Measurements from ENCODE around the gene PANK1. TPM values are rescaled to one million over a fixed set of nuclear protein-coding genes. Genes with fewer than 3 reads are reported as not detected.
A peak's percentile ranks its signal among the peaks of the same experiment; 100 is the strongest.
"Not testable (repeated sequence)": the region's sequence is repeated elsewhere in the genome, so short reads cannot be mapped to it uniquely, and the experiment has no call there.

PANK1 gene
- total RNA-seq, 1 donor from 2014 or later = 6.0 TPM

DNA sequence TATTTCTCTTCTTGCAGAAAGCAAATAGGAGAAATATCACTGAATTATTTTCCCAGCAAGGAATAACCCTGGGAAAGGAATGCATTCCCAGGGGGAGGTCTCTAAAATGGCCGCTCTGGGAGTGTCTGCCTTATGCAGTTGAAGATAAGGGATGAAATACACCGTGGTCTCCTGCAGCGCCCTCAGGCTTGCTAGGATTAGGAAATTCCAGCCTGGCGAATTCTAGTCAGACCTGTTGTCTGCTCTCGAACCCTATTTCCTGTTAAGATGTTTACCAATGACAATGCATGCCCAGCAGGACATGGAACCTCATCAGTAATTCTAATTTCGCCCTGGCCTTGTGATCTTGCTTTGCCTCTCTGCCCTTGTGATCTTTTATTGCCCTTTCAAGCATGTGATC, 24.7 kb downstream of the PANK1 start:
- not testable (repeated sequence) for DNase-seq (ENCODE audit: low spot score)

DNA sequence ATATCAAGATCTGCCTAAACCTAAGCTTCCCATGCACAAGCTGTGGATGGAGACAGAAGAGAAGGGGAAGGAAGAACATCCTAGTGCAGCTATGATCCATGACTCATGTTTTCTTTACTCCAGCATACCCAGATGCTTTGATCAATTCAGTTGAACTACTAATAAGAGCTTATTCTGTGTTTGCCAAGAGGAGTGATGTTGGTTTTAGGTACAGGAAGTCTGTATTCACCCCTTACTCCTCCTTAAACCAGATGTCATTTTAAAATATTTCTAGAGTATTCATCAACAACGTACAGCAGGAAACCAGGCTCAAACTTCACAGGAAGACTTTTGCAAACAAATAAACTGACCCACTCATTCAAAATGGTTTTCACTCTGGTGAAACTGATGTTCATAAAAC, 29.2 kb downstream of the PANK1 start:
- no peak for DNase-seq (ENCODE audit: low spot score)

DNA sequence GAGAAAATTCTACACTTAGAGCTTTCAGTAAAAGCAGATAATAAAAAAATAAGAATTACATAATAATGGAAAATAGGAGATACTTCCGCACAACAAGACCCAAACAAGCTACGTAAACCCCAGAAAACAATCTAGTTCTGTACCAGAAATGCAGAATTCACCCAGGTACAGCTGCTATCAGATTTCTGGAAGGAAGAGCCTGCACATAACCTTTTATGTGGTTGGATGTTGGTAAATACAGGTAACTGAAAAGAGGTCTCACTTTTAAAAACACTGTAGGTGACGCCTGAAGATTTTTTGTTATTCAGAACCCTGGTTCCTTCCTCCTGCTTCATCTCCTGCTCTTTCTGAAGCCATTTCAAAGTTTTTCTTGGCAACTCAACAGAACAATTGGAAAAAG, 29.9 kb downstream of the PANK1 start:
- DNase-seq (ENCODE audit: low spot score) = no peak

DNA sequence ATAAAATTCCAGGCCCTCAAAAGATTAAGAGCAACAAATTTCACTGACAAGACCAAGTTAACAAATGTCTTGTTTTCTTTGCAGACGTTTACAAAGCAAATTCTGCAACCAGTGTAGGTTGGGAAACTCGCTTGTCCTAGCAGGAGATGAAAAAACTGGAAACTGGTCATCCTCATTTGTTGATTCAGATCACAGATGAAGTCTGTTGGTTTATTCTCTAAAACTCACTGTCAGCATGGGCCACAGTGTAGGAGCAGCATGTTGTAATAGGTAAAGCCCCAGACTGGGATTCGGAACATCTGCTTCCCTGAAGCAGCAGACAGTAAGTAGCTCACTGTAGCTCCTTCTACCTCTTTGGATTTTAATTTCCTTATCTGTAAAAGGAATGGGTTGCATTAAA, 31.5 kb downstream of the PANK1 start:
- peak; percentile 40 for DNase-seq (ENCODE audit: low spot score)

DNA sequence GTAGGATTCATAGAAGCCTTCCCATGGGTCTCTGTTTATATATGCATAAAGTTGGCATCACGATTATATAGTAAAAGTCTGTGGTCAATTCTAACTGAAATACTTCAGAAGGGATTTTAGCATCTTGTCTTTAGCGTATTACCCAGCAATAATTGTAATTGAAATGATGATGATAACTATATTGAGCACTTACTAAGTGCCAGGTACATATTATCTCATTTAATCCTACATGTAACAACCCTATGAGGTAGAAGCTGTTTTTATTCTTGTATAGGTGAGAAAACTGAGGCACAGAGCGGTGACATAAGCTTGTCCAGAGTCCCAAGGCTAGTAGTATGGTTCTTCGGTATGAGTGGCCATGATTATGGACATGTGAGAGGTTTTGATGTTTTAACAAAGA, 33.8 kb downstream of the PANK1 start:
- no peak for DNase-seq (ENCODE audit: low spot score)

DNA sequence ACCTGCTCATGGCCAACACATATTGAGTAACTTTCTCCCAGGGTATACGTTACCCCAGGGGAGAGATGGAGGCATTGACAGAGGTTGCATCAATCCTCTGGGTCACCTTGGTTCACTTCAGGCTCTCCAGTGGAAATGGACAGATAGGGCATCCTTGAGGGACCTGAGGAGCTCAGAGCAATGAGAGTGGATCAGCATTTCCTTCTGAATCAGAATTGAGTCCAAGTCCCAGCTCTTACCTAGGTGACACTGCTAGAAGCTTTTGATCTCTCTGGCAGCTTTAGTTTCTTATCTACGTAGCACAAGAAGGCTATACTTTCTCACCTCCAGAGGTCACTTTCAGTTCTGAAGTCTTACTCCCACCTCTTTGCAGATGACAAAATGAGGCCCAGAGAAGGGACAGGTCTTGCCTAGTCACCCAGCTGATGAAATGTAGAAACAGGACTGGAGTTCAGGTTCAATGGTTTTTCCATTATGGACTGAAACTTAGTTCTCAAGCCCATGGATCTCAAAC, 35.2 kb downstream of the PANK1 start:
- DNase-seq (ENCODE audit: low spot score) = no peak

DNA sequence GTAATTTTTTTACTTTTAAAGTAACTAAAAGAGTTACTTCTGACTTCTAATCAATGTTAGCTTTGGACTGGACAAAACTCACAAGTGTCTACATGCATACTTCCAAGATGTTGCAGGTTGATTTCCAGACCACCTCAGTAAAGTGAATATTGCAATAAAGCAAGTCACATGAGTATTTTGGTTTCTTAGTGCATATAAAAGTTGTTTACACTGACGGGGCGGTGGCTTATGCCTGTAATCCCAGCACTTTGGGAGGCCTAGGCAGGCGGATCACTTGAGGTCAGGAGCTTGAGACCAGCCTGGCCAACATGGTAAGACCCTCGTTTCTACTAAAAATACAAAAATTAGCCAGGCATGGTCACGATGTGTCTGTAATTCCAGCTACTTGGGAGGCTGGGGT, 40.8 kb downstream of the PANK1 start:
- DNase-seq (ENCODE audit: low spot score) = no peak

DNA sequence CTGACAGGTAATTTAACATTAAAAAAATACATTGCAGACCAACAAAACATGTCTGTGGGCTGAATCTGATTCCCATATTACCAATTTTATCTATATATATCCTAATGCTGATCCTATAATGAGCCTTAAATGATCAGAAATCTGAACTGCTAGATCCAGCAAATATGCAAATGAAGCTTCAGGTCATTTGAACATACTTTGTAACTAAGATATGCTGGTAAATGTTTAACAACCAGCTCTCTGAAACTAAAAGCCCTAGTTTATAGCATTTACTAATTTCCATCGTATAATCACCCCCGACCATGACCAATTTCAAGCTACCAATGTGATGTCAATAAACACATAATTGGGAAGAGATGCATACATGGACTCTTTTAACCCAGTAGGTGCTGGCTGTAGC, 42.1 kb downstream of the PANK1 start:
- no peak for DNase-seq (ENCODE audit: low spot score)

DNA sequence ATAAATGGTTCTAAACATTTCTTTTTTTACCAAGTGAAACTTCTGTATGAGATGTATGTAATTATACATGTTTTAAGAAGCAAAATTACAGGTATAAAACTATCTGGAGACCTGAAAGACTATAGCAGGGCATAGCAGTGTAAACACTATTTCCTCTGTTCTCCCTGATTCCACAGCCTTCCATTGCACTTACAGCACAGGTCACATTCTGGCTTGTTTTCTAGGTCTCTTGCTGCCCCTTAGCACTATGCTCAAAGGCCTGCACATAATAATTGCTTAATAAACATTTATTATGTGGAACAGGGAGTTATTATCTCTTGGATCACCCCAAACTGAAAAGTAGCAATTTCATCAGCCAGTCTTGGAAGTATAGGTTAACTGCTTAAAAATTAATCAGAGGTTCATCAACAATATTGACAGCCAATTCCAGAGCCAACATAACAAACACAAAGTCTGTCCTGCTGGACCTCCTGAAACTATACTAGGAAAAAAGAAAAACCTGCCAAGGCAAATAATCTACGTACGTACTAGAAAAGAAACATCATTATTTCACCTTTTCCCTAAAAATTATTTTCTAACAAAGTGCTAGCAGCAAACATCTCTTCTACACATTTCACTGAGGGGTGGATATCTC, 43.2 kb downstream of the PANK1 start:
- no peak for DNase-seq (ENCODE audit: low spot score)

DNA sequence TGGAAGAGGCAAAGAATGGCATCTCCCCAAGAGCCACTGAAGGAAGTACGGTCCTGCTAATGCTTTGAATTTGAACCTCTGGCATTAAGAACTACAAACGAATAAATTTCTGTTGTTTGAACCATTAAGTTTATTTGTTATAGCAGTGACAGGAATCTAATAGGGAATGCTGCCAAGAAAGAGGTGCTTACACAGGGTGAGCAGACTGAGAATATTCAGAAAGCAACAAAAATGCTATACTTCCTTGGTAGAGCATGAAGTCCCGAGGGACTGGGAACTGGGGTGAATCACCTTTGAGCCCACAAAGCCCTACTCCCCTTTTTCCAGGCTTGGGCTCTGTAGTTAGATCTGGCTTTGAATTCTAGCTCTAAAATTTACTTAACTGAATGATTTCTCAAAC, 45.0 kb downstream of the PANK1 start:
- DNase-seq (ENCODE audit: low spot score) = no peak

DNA sequence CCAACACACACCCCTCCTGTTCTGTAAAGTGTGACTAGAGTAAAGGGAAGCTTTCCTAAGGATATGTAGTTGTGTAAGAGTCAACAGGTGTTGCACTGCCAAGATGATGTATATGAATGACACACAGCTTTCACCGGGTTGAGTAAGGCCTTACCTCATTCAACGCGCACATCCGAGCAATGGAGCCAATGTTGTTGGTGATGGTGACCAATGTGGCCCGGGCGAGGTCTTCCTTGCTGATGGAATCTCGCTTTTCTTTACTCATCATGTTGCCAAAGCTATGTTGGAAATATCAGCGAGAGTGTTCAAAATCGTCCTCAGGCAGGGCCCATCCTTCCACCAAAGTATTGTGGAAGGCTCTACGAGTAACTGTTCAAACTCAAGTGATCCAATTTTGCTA, 52.0 kb downstream of the PANK1 start:
- DNase-seq (ENCODE audit: low spot score) = no peak

DNA sequence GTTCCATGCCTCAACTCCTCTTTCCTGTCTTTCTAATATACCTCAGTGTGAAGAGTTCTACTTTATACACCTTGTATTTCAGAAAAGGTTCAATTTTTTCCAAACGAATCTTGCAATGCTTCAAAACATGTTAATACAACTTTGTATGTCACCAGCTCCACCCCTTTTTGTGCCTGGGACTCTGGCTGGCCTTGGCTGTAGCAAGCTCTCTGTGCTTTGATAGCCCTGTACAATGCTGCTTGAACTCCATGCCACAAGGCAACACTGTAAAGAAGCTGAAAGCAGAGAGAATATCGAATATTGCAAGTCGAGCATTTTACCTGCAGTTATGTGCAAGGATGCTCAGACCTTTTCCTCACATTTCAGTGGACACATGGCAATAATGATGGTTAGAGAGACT, 52.5 kb downstream of the PANK1 start:
- DNase-seq (ENCODE audit: low spot score) = no peak

DNA sequence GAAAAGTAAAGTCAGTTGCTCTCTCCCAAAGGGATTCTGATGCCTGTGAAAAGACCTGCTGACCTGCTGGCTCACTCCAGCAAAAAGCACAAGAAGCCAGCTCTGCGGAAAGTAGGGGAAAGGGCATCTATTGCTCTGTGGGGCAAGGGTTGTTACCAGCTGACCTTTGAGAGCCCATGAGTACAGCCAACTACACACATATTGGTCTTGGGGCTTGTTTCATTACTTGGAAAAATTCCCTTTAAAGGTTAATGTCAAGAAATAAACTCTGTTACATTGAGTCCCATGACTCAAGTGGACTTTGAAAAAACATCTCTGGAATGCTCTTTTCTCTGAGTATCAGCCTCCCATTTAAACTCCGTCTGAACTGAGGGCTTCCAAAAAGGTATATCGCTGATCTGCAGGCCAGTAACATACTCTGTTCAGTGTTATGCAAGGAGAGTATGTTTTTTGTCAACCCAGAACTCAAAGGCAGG, 53.2 kb downstream of the PANK1 start:
- peak; percentile 93 for DNase-seq (ENCODE audit: low spot score)

DNA sequence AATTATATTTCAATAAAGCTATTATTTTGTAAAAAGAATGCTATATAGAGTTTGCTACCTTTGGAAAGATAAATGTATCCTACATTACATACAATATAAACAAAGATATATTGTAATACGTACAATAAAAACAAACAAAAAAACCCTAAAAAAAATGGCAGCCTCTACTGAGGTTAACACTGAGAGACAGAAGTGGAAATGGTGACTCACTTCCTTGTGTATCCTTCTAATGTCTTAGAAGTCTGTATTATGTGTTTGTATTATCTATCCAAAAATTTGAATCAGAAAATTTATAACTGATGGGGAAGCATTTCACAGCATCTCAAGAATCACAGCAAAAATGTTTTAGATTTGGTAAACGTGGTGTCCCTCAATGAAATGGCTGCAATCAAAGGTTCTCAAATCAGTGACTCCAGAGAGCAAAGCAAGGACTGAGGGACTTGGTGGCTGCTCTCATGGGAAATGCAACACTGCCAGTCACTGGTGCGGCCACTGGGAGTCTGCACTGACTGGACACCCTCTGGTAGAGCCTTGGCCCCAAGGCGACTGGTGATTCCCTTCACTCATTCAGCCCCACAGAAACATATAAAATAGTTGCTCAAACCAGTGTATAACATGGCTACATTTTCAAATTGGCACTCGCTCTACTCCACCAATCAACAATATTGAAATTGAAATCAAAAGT, 53.8 kb downstream of the PANK1 start:
- no peak for DNase-seq (ENCODE audit: low spot score)

DNA sequence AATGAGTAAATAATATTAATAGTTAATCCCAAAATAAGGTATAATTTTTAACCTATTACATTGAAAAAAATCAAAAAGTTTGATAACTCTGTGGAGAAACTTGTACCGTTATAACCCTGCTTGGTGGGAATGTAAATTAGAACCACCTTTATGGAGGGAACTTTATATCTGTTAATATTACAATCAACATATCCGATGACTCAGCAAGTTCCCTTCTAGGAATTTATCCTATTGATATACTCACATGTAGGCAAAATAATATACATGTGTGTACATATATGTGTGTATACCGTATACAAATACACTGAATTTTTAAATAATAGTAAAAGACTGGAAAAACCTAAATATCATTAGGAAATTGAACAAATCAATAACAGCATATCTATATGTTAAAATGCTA, 54.7 kb downstream of the PANK1 start:
- no peak for DNase-seq (ENCODE audit: low spot score)

DNA sequence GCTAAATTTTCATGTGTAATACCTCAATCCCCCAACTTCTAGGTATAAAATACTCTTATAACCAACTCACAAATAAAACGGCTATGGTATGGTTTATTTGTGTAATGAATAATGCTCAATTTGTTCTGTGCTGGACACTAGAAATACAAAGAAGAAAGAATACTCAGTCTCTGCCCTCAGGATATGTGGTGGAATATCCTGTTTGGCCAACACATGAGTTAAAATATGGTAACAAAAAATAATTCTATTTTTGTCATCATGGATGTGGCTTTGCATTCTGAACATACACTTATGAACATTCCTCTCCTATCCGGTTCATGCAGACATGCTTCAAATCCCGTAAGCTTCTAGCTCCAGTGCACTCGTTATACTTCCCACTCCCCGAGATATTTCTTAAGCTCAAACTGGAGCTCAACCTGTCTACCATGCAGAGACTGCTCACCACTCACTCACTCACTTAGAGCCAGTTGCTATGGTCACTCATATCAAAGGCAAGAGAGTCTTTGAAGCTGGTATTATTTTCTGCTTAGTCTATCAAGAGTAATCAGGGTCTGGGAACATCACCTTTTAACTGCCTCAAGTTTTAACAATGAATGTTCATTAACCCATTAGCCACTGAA, 55.8 kb downstream of the PANK1 start:
- peak; percentile 94 for DNase-seq (ENCODE audit: low spot score)

DNA sequence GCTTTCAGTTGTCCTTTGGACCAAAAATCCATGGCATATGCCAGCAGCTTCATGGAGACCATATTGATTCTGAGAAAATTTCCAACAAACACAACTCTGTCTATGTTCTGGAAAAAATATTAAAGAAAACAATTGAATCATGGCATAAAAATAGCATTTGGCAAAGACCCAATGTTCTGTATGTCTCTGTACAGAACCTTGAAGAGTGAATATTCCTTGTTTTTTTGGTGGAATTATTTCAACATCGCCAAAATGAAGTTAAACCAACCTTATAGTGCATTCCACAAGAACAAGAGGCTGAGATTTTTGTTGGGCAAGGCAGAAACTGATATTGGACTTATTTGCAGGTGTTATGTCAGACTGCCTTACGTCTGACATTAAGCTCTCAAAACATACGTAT, 56.4 kb downstream of the PANK1 start:
- peak; percentile 26 for DNase-seq (ENCODE audit: low spot score)

DNA sequence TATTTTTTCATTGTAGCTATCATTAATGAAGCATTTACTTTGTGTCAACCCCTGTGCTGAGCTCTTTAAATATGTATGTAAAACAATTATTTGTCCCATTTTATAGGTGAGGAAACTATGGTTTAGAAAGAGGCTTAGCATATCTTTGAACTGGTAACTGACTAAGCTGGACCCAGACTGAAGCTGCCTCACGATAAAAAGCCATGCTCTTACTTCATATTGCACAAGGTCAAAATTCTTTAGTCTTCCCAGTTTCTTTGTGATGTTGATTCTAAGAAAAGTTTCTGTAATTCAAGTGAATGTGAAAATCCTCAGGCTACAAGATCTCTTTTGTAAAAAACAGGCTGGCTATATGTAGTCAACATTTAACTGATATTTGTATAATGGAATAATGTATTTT, 63.0 kb downstream of the PANK1 start:
- no peak for DNase-seq (ENCODE audit: low spot score)

DNA sequence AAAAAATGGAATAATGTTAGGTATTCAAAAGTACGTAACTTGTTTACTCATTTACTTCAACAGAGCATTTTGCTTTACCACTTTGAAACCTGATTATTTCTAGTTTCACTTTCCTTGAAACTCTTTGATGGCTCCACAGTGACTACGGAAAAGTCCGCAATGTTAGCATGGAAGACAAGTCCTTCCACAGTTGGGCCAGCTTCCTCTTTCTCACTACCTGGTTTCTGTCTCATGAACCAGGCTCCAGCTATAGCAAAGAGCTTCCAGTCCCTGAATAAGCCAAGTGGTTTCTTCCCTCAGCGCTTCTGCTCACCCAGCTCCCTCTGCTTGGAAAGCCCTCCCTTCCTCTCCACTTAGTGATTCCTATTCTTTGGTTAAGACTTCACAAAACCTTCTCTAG, 64.8 kb downstream of the PANK1 start:
- DNase-seq (ENCODE audit: low spot score) = no peak

DNA sequence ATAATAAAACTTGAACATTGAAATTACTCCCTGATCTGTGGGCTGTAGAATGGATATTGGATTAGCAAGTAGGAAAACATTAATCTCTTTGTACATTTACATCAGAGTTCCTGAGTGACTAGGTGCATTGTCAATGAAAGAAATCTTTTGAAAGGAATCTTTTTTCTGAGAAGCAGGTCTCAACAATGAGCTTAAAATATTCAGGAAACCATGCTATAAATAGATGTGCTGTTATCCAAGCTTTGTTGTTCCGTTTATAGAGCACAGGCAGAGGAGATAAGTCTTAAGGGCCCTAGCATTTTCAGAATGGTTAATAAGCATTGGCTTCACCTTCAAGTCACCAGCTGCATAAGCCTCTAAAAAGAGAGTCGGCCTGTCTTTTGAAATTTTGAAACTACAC, 68.3 kb downstream of the PANK1 start:
- DNase-seq (ENCODE audit: low spot score) = no peak

DNA sequence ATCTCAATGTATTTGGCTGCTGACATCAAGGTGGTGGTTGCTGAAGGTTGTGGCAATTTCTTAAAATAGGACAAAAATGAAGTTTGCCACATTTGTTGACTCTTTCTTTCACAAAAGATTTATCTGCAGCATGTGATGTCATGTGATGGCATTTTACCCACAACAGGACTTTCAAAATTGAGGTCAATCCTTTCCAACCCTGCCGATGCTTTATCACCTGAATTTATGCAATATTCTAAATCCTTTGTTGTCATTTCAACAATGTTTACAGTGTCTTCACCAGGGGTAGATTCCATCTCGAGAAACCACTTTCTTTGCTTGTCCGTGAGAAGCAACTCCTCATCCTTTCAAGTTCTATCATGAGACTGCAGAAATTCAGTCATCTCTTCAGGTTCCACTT, 69.0 kb downstream of the PANK1 start:
- DNase-seq (ENCODE audit: low spot score) = no peak

DNA sequence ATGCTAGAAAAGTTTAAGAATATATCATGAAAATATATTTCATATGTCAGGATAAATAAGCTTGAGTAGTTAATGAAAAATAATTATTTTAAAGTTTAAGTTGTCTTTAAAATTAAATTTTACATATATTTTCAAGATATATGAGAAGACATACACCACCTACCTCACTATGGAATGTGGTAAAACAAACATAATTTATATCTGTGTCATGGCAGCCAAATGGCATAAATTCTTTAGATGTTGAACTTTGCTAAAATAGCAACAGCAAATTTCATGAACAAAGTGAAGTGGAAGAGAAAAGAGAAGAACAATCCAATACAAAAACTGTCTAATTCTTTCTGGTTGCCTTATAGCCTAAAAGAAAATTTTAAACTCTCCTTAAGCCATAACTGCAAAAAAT, 70.0 kb downstream of the PANK1 start:
- no peak for DNase-seq (ENCODE audit: low spot score)

DNA sequence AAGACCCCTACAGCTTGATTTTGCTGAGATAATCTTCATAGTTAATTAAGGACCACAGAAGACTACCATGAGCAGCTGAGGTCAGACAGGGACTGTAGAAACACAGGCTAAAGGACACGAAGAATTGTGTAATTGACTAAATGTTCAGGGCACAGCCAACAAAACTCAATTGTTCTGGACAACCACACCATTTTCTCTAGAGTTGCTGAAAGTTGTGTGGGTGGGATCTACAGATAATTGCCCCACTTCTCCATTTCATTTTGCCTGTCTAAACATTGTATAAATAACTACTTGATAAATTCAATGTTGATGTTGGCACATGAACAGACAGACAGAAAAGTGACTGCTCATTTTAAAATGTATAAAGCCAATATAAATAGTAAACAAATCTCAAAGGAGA, 70.7 kb downstream of the PANK1 start:
- DNase-seq (ENCODE audit: low spot score) = no peak

Measured in umbilical cord (tissue), 2 donors.